PC-3 (cell line): ENCODE results near the gene TSHZ3. TPM values are rescaled to one million over a fixed set of nuclear protein-coding genes. Genes with fewer than 3 reads are reported as not detected.

Source experiments
- ATAC-seq: fragments of 200-7000 bp; cut with Tn5 transposase; 2 replicates; pipeline ENCODE4 v1.9.1; 2020; ENCODE audit warnings: mild to moderate bottlenecking, moderate library complexity
- BruUV-seq: library from RNA; stranded (reverse); fragments of 400-500 nt; replicated peaks from 2 replicates; lab custom pipeline; 2021; lab: Mats Ljungman, UMichigan
- CTCF ChIA-PET: fragments of 300-600 bp; sonication (Branson Sonifier 250); formaldehyde crosslinking; loops from one replicate; lab custom pipeline; 2022; ENCODE audit warnings: antibody characterized with exemption; lab: Charles Lee
- POLR2A ChIA-PET: fragments of 300-600 bp; sonication (Branson Sonifier 250); formaldehyde crosslinking; loops from one replicate; lab custom pipeline; 2022; ENCODE audit warnings: antibody characterized with exemption; ENCODE audit not compliant: unreplicated experiment; lab: Charles Lee
- DNase-seq: peaks from one replicate; pipeline ENCODE4 v3.0.0-alpha.2; 2015
- H2AFZ ChIP-seq: fragments of 300-600 bp; sonication (generic); 2 replicates; pipeline ENCODE4 v1.6.0; 2016; ENCODE audit warnings: antibody characterized with exemption, low read length
- H3F3A ChIP-seq: fragments of 300-600 bp; sonication (generic); one replicate; pipeline ENCODE4 v1.6.0; 2017; ENCODE audit warnings: antibody characterized with exemption, low read length, control low read depth, mild to moderate bottlenecking; ENCODE audit not compliant: unreplicated experiment
- H3K27ac ChIP-seq: fragments of 300-600 bp; sonication (generic); 2 replicates; pipeline ENCODE4 v1.5.1; 2016; ENCODE audit warnings: mild to moderate bottlenecking, low read length
- H3K27me3 ChIP-seq: fragments of 300-600 bp; sonication (generic); 2 replicates; pipeline ENCODE4 v1.6.1; 2016; ENCODE audit warnings: low read length, mixed read lengths
- H3K36me3 ChIP-seq: fragments of 300-600 bp; sonication (generic); 2 replicates; pipeline ENCODE4 v1.6.1; 2016; ENCODE audit warnings: low read depth, mixed run types, low read length, mixed read lengths
- H3K4me1 ChIP-seq: fragments of 300-600 bp; sonication (generic); 2 replicates; pipeline ENCODE4 v1.5.1; 2016; ENCODE audit warnings: low read length; ENCODE audit not compliant: insufficient read depth
- H3K4me2 ChIP-seq: fragments of 300-600 bp; sonication (generic); 2 replicates; pipeline ENCODE4 v1.6.0; 2016; ENCODE audit warnings: low read length
- H3K4me3 ChIP-seq: fragments of 300-600 bp; sonication (generic); 2 replicates; pipeline ENCODE4 v1.5.1; 2016; ENCODE audit warnings: mild to moderate bottlenecking, low read length, mixed read lengths
- H3K79me2 ChIP-seq: fragments of 300-600 bp; sonication (generic); 2 replicates; pipeline ENCODE4 v1.6.1; 2017; ENCODE audit warnings: low read length, mixed read lengths
- H3K9ac ChIP-seq: fragments of 300-600 bp; sonication (generic); 2 replicates; pipeline ENCODE4 v1.6.0; 2016; ENCODE audit warnings: mild to moderate bottlenecking, low read length
- H3K9me2 ChIP-seq: fragments of 300-600 bp; sonication (generic); replicated peaks from 2 replicates; pipeline ENCODE4 v1.6.1; 2016; ENCODE audit warnings: mixed run types, low read length, mixed read lengths
- H3K9me3 ChIP-seq: fragments of 300-600 bp; sonication (generic); 2 replicates; pipeline ENCODE4 v1.6.1; 2016; ENCODE audit warnings: low read length, mixed read lengths
- H4K20me1 ChIP-seq: fragments of 300-600 bp; sonication (generic); 2 replicates; pipeline ENCODE4 v1.6.1; 2016; ENCODE audit warnings: low read length, mixed read lengths
- CTCF ChIP-seq: fragments of 300-600 bp; sonication (generic); conservative IDR thresholded peaks from 2 replicates; pipeline ENCODE4 v1.5.1; 2017; ENCODE audit warnings: antibody characterized with exemption, low read depth, mild to moderate bottlenecking, low read length
- EZH2 ChIP-seq: fragments of 300-600 bp; sonication (generic); IDR thresholded peaks from one replicate; pipeline ENCODE4 v1.6.1; 2017; ENCODE audit warnings: antibody characterized with exemption, mild to moderate bottlenecking, low read length; ENCODE audit not compliant: unreplicated experiment
- EZH2phosphoT487 ChIP-seq: fragments of 300-600 bp; sonication (generic); IDR thresholded peaks from 2 replicates; pipeline ENCODE4 v1.6.1; 2018; ENCODE audit warnings: mild to moderate bottlenecking, antibody characterized with exemption, low read length, borderline replicate concordance
- intact Hi-C: fragments of 100-400 bp; cut with micrococcal nuclease; formaldehyde crosslinking; loops from 2 replicates; pipeline ENCODE4 v1.9.0; 2023
- total RNA-seq: library from RNA; depleted of rRNA; stranded (reverse); fragments of >200 nt; gene quantifications from 2 replicates; pipeline ENCODE4 v1.2.3, GENCODE V29; 2014

The TSHZ3 gene
- total RNA-seq, 1 experiment from 2014 or later: 0.18 TPM

- H3K9me3 ChIP-seq: no peaks in the 10 kb centered on the region
- no peaks in the 10 kb centered on the region for H3K9me2 ChIP-seq
- DNase-seq: peak; percentile 59
- no peak for TF ChIP-seq EZH2phosphoT487
- TF ChIP-seq EZH2: no peak
- no peak for TF ChIP-seq CTCF
- H3K27me3 ChIP-seq: no peaks in the 10 kb centered on the region
- no TSS peak for BruUV-seq
- POLR2A ChIA-PET: no interaction called here
- H3K9ac ChIP-seq: no peak overlapping the region
- H3K36me3 ChIP-seq: no peaks in the 10 kb centered on the region
- H3K4me2 ChIP-seq: no peak overlapping the region
- CTCF ChIA-PET: no interaction called here
- intact Hi-C loops: no loop called here
- H3F3A ChIP-seq: no peaks in the 10 kb centered on the region
- no peaks in the 10 kb centered on the region for H4K20me1 ChIP-seq
- no peak overlapping the region for H2AFZ ChIP-seq
- no peaks in the 10 kb centered on the region for H3K79me2 ChIP-seq
- ATAC-seq: no peak
- H3K4me3 ChIP-seq: no peak overlapping the region
- H3K27ac ChIP-seq: peak overlapping the region; percentile 40
- peaks cover 7% of the 10 kb centered on the region; the same call in 1 of the 2 replicates for H3K4me1 ChIP-seq
Measured at GRCh38 chr19:31378404-31378803, 29.2 kb upstream of the TSHZ3 start.

- BruUV-seq: no TSS peak
- Histone ChIP-seq H3K27ac (peak overlapping the region; percentile 39), H3K4me2 (no peak overlapping the region), H3K36me3 (no peaks in the 10 kb centered on the region), H3K79me2 (no peaks in the 10 kb centered on the region), H3K9ac (no peak overlapping the region), H3K9me3 (no peaks in the 10 kb centered on the region), H4K20me1 (no peaks in the 10 kb centered on the region), H2AFZ (no peak overlapping the region), H3K4me3 (no peak overlapping the region), H3K9me2 (no peaks in the 10 kb centered on the region), H3F3A (no peaks in the 10 kb centered on the region), H3K27me3 (no peaks in the 10 kb centered on the region), H3K4me1 (peaks cover 7% of the 10 kb centered on the region; the same call in 1 of the 2 replicates)
- CTCF ChIA-PET: no interaction called here
- TF ChIP-seq CTCF (no peak), EZH2 (no peak), EZH2phosphoT487 (no peak)
- DNase-seq (no peak), ATAC-seq (no peak)
- POLR2A ChIA-PET: no interaction called here
- intact Hi-C loops: no loop called here
Measured at GRCh38 chr19:31377736-31378135, 28.5 kb upstream of the TSHZ3 start.

- Histone ChIP-seq H3K9ac (no peak overlapping the region), H2AFZ (no peak overlapping the region), H3K4me3 (no peak overlapping the region), H4K20me1 (no peaks in the 10 kb centered on the region), H3F3A (no peaks in the 10 kb centered on the region), H3K79me2 (no peaks in the 10 kb centered on the region), H3K36me3 (no peaks in the 10 kb centered on the region), H3K9me2 (no peaks in the 10 kb centered on the region), H3K27ac (no peak overlapping the region), H3K4me1 (no peaks in the 10 kb centered on the region), H3K4me2 (no peak overlapping the region), H3K9me3 (no peaks in the 10 kb centered on the region), H3K27me3 (no peaks in the 10 kb centered on the region)
- ChIA-PET POLR2A (no interaction called here), CTCF (no interaction called here)
- BruUV-seq: no TSS peak
- TF ChIP-seq EZH2phosphoT487 (no peak), EZH2 (no peak), CTCF (no peak)
- no peak for ATAC-seq
- no peak for DNase-seq
- intact Hi-C loops: no loop called here
Measured at GRCh38 chr19:31372246-31372781, 23.1 kb upstream of the TSHZ3 start.
